A549 (cell line): ENCODE data around the gene OCSTAMP. TPM values are rescaled to one million over a fixed set of nuclear protein-coding genes. Genes with fewer than 3 reads are reported as not detected.

Source experiments
- ATAC-seq, 2 experiments: fragments of 200-7000 bp in 1 of 2; fragments of >200 bp in 1 of 2; cut with Nextera tagmentation in 1 of 2; cut with Tn5 transposase in 1 of 2; 3 replicates each; pipeline versions ENCODE4 v1.8.0 to v1.9.1; 2018 to 2020; ENCODE audit warnings: mild to moderate bottlenecking in 1 of 2, moderate library complexity in 1 of 2
- CTCF ChIA-PET: fragments of 300-600 bp; sonication (Branson Sonifier 250); formaldehyde crosslinking; extraction: SDS; loops from one replicate; lab custom pipeline; 2021; ENCODE audit warnings: antibody characterized with exemption, inconsistent platforms; lab: Yijun Ruan, JAX
- POLR2A ChIA-PET: fragments of 350-600 bp; formaldehyde crosslinking; extraction: SDS; loops from one replicate; lab custom pipeline; 2021; ENCODE audit warnings: antibody characterized with exemption, inconsistent platforms; lab: Yijun Ruan, JAX
- DNase-seq, 2 experiments: peaks; one replicate each; pipeline versions ENCODE4 v3.0.0 to v3.0.0-alpha.2; 2011 to 2016; ENCODE audit warnings: low read depth in 1 of 2, low spot score in 1 of 2
- FAIRE-seq: peaks from 2 replicates; lab custom pipeline; 2011; peaks lifted over from hg19 to GRCh38; lab: Jason Lieb, UNC
- H3K27ac ChIP-seq, 2 experiments: fragments of >200 bp; sonication (Bioruptor Twin); formaldehyde crosslinking; 3 replicates each; pipeline ENCODE4 v1.5.1; 2016 to 2017
- H3K4me1 ChIP-seq: fragments of >200 bp; sonication (Bioruptor Twin); formaldehyde crosslinking; 3 replicates; pipeline ENCODE4 v1.6.1; 2016
- H3K4me2 ChIP-seq: fragments of >200 bp; sonication (Bioruptor Twin); formaldehyde crosslinking; 3 replicates; pipeline ENCODE4 v1.6.1; 2016
- H3K4me3 ChIP-seq: fragments of >200 bp; sonication (Bioruptor Twin); formaldehyde crosslinking; 3 replicates; pipeline ENCODE4 v1.5.1; 2016
- H3K9me3 ChIP-seq: fragments of >200 bp; sonication (Bioruptor Twin); formaldehyde crosslinking; 3 replicates; pipeline ENCODE4 v1.6.1; 2016
- EP300 ChIP-seq, 2 experiments: fragments of >200 bp; sonication (Bioruptor Twin); formaldehyde crosslinking; IDR thresholded peaks; 2 replicates in 1 of 2; 3 replicates in 1 of 2; pipeline ENCODE4 v1.6.1; 2016 to 2017
- ESRRA ChIP-seq: fragments of 150-350 bp; IDR thresholded peaks from 2 replicates; pipeline ENCODE4 v1.6.1; 2014; ENCODE audit warnings: mild to moderate bottlenecking, low read length, borderline replicate concordance
- FOSB ChIP-seq: fragments of 250-450 bp; sonication (Bioruptor Pico); IDR thresholded peaks from 2 replicates; pipeline ENCODE4 v1.5.0; 2020; ENCODE audit warnings: mild to moderate bottlenecking, moderate library complexity
- FOXS1 ChIP-seq: fragments of 250-450 bp; sonication (Bioruptor Pico); IDR thresholded peaks from 2 replicates; pipeline ENCODE4 v1.5.0; 2020; ENCODE audit warnings: mild to moderate bottlenecking, moderate library complexity
- HDAC2 ChIP-seq: fragments of 200-600 bp; sonication (generic); IDR thresholded peaks from 2 replicates; pipeline ENCODE4 v1.6.1; 2016
- HOXA7 ChIP-seq: fragments of 250-450 bp; sonication (Bioruptor Pico); IDR thresholded peaks from 2 replicates; pipeline ENCODE4 v1.5.0; 2020; ENCODE audit warnings: mild to moderate bottlenecking, moderate library complexity
- MAX ChIP-seq: IDR thresholded peaks from 2 replicates; pipeline ENCODE4 v1.6.1; 2012
- MAZ ChIP-seq: fragments of 150-350 bp; IDR thresholded peaks from 2 replicates; pipeline ENCODE4 v1.6.1; 2014; ENCODE audit warnings: antibody characterized with exemption, low read depth, low read length, borderline replicate concordance
- NFE2L2 ChIP-seq: fragments of 150-350 bp; conservative IDR thresholded peaks from 2 replicates; pipeline ENCODE4 v1.6.1; 2014; ENCODE audit warnings: low read length
- POLR2A ChIP-seq: IDR thresholded peaks from 2 replicates; pipeline ENCODE4 v1.6.1; 2012; ENCODE audit warnings: mild to moderate bottlenecking, low read length
- RAD21 ChIP-seq, 2 experiments: fragments of >200 bp in 1 of 2; sonication (Bioruptor Twin) in 1 of 2; formaldehyde crosslinking in 1 of 2; IDR thresholded peaks in 1 of 2; conservative IDR thresholded peaks in 1 of 2; 2 replicates in 1 of 2; 3 replicates in 1 of 2; pipeline ENCODE4 v1.6.1; 2012 to 2018; ENCODE audit warnings: inconsistent platforms in 1 of 2
- TFCP2L1 ChIP-seq: fragments of 250-450 bp; sonication (Bioruptor Pico); IDR thresholded peaks from 2 replicates; pipeline ENCODE4 v1.5.0; 2021; ENCODE audit warnings: mild to moderate bottlenecking
- USF2 ChIP-seq: fragments of 450-650 bp; IDR thresholded peaks from 2 replicates; pipeline ENCODE4 v1.6.1; 2014; ENCODE audit warnings: antibody characterized with exemption
- ZC3H11A ChIP-seq: fragments of 450-650 bp; IDR thresholded peaks from 2 replicates; pipeline ENCODE4 v1.6.1; 2014; ENCODE audit warnings: antibody characterized with exemption, mild to moderate bottlenecking
- ZFP36 ChIP-seq: fragments of 450-650 bp; IDR thresholded peaks from 2 replicates; pipeline ENCODE4 v1.6.1; 2014; ENCODE audit warnings: borderline replicate concordance; ENCODE audit not compliant: partially characterized antibody
- ZSCAN20 ChIP-seq: fragments of 250-450 bp; sonication (Bioruptor Pico); IDR thresholded peaks from 2 replicates; pipeline ENCODE4 v1.8.0; 2022; ENCODE audit warnings: mild to moderate bottlenecking, moderate library complexity
- WGBS: methylation state at CpG from one replicate; pipeline ENCODE4 v1.1.6; 2017; ENCODE audit errors: missing lambda C conversion rate; 5-methylcytosine and 5-hydroxymethylcytosine counted together
- polyA minus RNA-seq: library from RNA; depleted of rRNA, polyadenylated mRNA; stranded (reverse); fragments of >200 nt; gene quantifications from 2 replicates; pipeline ENCODE4 v1.2.3, GENCODE V29; 2011; rRNA and poly(A)+ RNA removed
- polyA plus RNA-seq, 4 experiments: library from polyadenylated mRNA; depleted of rRNA in 3 of 4; stranded (reverse); fragments of >200 nt; fragmentation: RNase III in 1 of 4; extraction: RNeasy Plus Mini Kit Qiagen cat#74134 plus additional on column Dnase treatment in 1 of 4; gene quantifications; 2 replicates in 3 of 4; 3 replicates in 1 of 4; pipeline ENCODE4 v1.2.3, GENCODE V29; 2011 to 2017

Gene OCSTAMP, protein sequence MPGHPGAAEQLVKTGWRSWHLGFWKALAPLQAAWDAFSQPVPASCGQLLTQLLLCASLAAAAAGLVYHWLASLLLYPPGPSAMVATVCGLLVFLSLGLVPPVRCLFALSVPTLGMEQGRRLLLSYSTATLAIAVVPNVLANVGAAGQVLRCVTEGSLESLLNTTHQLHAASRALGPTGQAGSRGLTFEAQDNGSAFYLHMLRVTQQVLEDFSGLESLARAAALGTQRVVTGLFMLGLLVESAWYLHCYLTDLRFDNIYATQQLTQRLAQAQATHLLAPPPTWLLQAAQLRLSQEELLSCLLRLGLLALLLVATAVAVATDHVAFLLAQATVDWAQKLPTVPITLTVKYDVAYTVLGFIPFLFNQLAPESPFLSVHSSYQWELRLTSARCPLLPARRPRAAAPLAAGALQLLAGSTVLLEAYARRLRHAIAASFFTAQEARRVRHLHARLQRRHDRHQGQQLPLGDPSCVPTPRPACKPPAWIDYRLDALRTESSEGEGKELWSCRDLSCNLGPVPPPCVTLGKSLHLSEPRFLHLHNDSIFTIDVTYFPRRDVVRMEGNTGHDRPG
- polyA plus RNA-seq (2011; rRNA removed) = not detected in 2 replicates
- polyA plus RNA-seq (2012; cell fraction: cytosol; rRNA removed) = not detected in 2 replicates
- polyA plus RNA-seq (2012; cell fraction: nucleus; rRNA removed) = not detected in 2 replicates
- polyA plus RNA-seq (2017; fragmentation: RNase III; extraction: RNeasy Plus Mini Kit Qiagen cat#74134 plus additional on column Dnase treatment) = not detected in 3 replicates
- not detected in 2 replicates for polyA minus RNA-seq

DNA sequence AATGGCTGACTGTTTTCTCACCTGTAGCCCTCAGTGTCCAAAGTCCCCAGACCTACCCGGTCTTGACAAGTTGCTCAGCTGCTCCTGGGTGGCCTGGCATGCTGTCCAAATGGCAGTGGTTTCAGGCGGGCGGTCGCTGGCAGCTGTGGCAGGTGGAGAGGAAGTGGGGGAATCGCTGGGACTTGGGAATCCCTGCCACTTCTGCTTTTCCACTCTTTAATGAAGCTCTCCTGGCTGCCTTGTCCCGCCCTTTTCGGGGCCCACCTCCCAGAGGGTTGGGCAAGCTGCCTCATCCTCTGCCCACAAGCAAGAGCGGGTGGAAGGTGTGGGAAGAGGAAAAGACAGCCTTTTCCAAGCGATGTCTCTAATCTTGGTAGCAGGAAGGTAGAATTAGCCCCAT is at the start of gene OCSTAMP:
OCSTAMP (minus strand) TSS at position 194 of the 400 bp plus-strand sequence; CDS start at position 100, 94 bp downstream.
- ChIA-PET CTCF (interaction anchor here (1.1 to 4.5 kb wide), 4 partner anchors 11 to 131 kb away, joined by 3 to 35 read pairs (median 6); no protein-coding TSS in a partner anchor), POLR2A (no interaction called here)
- 38% methylated on average over 9 of the region's 9 CpGs for WGBS
- no peak for TF ChIP-seq RAD21 (conservative IDR thresholded peaks at IDR 0.05 in 1 of 2, IDR thresholded peaks at IDR 0.05 in 1 of 2)
- no peak for TF ChIP-seq HOXA7 (CRISPR knock-in tag)
- TF ChIP-seq ZC3H11A = no peak
- TF ChIP-seq EP300 (IDR thresholded peaks at IDR 0.05) = no peak
- TF ChIP-seq TFCP2L1 = no peak
- Histone ChIP-seq H3K9me3 (no peaks in the 10 kb centered on the region), H3K4me1 (no peaks in the 10 kb centered on the region), H3K4me2 (no peak within 1 kb of the TSS), H3K27ac (no peak within 1 kb of the TSS), H3K4me3 (no peak within 1 kb of the TSS)
- ATAC-seq = no peak
- DNase-seq = no peak
- no peak for FAIRE-seq

DNA sequence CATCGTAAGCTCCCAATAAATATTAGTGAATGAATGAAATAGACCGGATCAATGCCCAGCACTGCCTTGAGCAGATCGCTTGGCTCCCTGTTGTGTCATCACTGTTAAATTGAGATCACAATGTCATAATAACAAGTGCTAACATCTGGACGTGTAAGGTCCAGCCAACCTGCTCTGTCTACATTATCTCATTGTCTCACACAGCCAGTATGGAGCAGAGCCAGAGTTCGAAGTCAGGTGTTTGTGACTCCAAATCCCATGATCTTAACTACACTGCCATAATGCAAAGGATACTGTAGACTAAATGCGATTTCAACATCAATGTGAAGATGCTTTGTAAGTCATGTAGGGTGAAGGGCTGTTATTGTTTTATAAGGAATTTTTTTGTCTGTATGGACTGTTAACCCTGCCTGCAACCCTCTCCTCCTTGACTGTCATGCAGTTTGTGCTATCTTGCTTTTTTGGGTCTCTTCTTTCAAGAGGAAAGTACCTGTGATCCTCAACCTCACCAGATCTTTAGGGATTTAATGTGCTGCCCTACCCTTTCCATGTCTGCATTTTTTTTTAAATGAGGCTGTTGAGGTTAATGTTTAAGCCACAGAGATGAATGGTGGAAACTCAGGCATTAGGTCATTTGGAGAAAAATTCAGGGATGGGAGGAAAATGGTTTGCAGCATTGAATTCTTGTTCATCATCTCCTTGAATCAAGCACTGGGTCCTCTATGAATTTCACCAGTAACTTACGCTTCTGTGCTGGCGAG is 49.0 kb upstream of the OCSTAMP start:
- no peak for FAIRE-seq

GRCh38 chr20:46595933-46596332 is 45.5 kb upstream of the OCSTAMP start:
- Histone ChIP-seq H3K4me3 (no peak overlapping the region), H3K4me1 (no peaks in the 10 kb centered on the region), H3K27ac (no peak overlapping the region), H3K4me2 (no peak overlapping the region)
- ATAC-seq (no peak), DNase-seq (no peak)
- POLR2A ChIA-PET = no interaction called here
- TF ChIP-seq HDAC2 (no peak), FOXS1 (no peak), USF2 (no peak), MAZ (no peak), TFCP2L1 (no peak), EP300 (IDR thresholded peaks at IDR 0.05) (no peak), ZSCAN20 (CRISPR knock-in tag) (no peak), ZFP36 (no peak), POLR2A (no peak), MAX (no peak), NFE2L2 (no peak)
- TF ChIP-seq, all 56 proteins: peak for 0
- H3K9me3 ChIP-seq = no peaks in the 10 kb centered on the region
- no peak for FAIRE-seq
- WGBS = 41% methylated on average over 8 of the region's 8 CpGs
- CTCF ChIA-PET = interaction anchor here (1.8 kb wide), 1 partner anchor 9 kb away, joined by 4 read pairs; no protein-coding TSS in a partner anchor

More for the DNA sequence above, 49.0 kb upstream of the OCSTAMP start:
- no peak for DNase-seq
- H3K4me2 ChIP-seq = no peak overlapping the region
- CTCF ChIA-PET = interaction anchor here (0.6 kb wide), 1 partner anchor 448 kb away, joined by 3 read pairs; no protein-coding TSS in a partner anchor
- H3K27ac ChIP-seq = no peak overlapping the region
- no peak overlapping the region for H3K4me3 ChIP-seq
- 29% methylated on average over 8 of the region's 8 CpGs for WGBS
- ATAC-seq = no peak
- no peaks in the 10 kb centered on the region for H3K4me1 ChIP-seq
- POLR2A ChIA-PET = no interaction called here
- TF ChIP-seq ESRRA (no peak), FOSB (CRISPR knock-in tag) (no peak), ZC3H11A (no peak)
- no peaks in the 10 kb centered on the region for H3K9me3 ChIP-seq
